Uterus (tissue), 2 donors: ENCODE data around the gene MYH16.

Experiments used
- CTCF ChIP-seq, 4 experiments: fragments of 200-600 bp in 2 of 4; fragments of 450-650 bp in 2 of 4; sonication (generic) in 2 of 4; IDR thresholded peaks; one replicate each; pipeline ENCODE4 v1.5.1; 2016 to 2019; ENCODE audit warnings: antibody characterized with exemption in 4 of 4, mild to moderate bottlenecking in 2 of 4, moderate library complexity in 1 of 4
- POLR2A ChIP-seq, 2 donors: fragments of 450-650 bp; IDR thresholded peaks; one replicate each; pipeline ENCODE4 v1.6.1; 2016; ENCODE audit warnings: antibody characterized with exemption in 2 of 2, mild to moderate bottlenecking in 1 of 2, moderate library complexity in 1 of 2

GRCh38 chr7:99244939-99245338 is 27.7 kb upstream of the MYH16 start:
- TF ChIP-seq CTCF (IDR thresholded peaks at IDR 0.05) = no peak
- no peak for TF ChIP-seq POLR2A (IDR thresholded peaks at IDR 0.05)
